ENCODE data around the gene PHKA1.
"Not testable (repeated sequence)": the region's sequence is repeated elsewhere in the genome, so short reads cannot be mapped to it uniquely, and the experiment has no call there.

PHKA1 gene

DNA sequence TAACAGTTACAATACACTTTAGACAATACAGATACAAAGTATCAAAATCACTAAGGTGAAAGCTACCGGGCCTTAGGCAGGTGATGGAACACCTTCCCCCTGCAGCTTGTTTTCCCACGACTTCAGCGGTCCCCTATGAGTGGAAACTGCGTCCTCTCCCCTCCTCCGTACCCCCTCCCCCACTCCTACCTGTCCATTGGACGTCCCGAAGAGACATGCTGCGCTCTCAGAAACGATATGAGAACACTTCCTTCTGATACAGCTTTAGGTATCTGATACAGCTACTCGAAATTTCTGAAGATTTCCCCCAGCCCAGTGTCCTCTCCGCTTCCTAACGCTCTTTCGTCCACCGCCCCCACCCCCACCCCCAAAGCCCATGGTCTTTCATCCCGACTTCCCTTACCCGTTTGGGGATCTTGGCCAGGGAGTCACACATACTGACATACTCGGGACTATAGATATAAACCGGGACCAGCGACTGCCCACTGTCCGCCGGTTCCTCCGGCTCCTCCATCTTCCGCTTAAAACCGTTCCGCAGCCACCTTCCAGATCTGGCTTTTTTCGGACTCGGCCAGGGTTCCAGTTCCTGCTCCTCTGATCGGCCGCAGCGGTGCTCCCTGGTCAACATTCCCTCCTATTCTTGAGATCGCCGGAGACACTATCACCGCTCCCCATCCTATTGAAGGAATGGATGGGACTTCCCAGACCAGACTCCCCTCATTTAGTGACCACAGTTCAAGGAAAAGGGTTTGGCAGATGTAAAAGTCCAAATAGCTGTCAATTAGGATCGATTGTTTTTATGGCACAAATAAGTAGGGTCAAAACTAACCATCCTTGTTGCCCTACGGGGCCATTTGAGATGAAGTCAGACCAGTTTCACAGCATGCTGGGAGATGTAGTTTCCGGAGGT is 141.6 kb downstream of the PHKA1 start, which contains the start of gene HDAC8:
HDAC8 (minus strand) TSS at position 596 of the 910 bp plus-strand sequence; CDS start at position 514, 82 bp downstream.
- DNase-seq (ENCODE audit: low read depth in 3 of 3) = peak in 1 of 3 donors; percentile 16

DNA sequence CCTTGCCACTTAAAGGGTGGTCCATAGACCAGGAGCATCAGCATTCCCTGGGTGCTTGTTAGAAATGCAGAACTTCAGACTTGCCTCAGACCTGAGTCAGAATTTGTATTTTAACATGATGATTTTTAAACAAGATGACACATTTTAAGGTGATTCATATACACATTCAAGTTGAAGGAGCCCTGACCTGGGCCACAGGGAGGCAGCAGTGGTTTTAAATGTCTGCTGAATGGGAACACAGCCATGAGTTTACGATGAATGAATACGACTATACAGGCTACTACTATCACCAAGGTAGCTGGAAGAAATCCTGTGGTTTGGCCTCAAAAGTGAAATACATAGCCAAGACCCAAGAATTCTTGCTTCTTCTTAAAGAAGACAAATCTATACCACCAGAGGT is 144.3 kb downstream of the PHKA1 start:
- DNase-seq (ENCODE audit: low read depth in 3 of 3) = no peak

DNA sequence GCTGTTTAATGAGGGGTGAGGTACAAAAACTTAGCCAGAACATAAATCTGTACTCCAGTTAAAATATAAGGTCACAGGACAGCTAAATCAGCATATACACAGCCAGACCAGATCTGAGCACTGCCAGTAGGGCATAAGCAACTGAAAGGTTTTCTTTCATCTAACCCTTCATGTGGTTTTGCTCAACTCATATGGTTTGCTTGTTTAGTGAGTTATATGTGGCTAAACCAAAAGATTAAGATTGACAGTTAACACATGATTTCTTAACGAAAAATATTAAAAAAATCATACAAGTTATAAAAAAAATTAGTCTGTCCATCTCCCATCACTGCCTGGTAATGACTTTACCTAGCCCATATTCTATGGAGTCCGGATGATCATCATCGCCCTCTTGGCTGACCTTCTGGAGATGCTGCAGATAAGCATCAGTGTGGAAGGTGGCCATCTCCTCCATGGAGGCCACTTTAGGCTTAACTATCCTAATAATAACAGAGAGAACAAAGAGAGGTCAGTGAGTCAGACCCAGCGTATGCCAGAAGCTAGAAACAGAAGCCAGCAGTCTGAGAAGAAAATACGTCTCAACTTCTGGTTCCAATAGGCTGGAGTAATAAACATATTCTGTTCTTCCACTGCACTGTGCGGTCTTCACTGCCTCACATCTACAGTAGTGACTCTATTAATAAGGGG is 145.6 kb downstream of the PHKA1 start:
- no peak for DNase-seq (ENCODE audit: low read depth in 3 of 3)

GRCh38 chrX:72566448-72566847 is 147.7 kb downstream of the PHKA1 start:
- no peak for DNase-seq (ENCODE audit: low read depth in 3 of 3)

DNA sequence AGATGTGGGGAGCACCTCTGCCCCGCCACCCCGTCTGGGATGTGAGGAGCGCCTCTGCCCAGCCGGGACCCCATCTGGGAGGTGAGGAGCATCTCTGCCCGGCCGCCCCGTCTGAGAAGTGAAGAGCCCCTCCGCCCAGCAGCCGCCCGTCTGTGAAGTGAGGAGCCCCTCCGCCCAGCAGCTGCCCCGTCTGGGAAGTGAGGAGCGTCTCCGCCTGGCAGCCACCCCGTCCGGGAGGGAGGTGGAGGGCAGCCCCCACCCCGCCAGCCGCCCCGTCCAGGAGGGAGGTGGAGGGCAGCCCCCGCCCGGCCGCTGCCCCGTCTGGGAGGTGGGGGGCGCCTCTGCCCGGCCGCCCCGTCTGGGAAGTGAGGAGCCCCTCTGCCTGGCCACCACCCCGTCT is 154.5 kb downstream of the PHKA1 start:
- DNase-seq (ENCODE audit: low read depth in 3 of 3) = not testable (repeated sequence)

DNA sequence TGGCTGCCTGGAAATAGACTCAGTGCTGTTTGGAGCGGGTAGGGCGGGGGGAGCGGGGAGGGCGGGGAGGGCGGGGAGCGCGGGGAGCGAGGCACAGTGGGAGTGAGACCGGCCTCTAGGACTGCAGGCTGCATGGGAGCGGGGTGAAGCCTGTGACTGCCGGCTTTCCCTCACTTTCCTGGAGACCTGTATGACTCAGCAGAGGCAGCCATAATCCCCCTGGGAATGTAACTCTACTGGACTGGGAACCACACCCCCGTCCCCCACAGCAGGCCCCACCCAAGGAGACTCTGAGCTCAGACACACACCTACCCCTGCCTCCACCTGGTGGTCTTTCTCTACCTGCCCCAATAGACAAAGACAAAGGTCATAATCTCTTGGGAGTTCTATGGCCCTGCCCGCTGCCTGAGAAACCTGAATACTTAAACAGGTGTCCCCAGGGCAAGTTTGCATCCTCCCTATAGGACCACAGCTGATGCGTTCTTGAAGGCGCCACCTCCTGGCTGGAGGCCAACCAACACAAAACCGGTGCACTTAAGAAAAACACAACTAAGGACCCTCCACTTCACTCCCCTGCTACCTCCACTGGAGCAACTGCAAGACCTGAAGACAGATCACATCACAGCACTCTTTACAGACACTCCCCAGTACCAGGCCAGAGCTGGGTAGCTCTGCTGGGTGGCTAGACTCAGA is 159.5 kb downstream of the PHKA1 start:
- no peak for DNase-seq (ENCODE audit: low read depth in 3 of 3)

- DNase-seq (ENCODE audit: low read depth in 3 of 3) = not testable (repeated sequence)
These were observed 161.7 kb downstream of the PHKA1 start for GRCh38 chrX:72552443-72552842.

DNA sequence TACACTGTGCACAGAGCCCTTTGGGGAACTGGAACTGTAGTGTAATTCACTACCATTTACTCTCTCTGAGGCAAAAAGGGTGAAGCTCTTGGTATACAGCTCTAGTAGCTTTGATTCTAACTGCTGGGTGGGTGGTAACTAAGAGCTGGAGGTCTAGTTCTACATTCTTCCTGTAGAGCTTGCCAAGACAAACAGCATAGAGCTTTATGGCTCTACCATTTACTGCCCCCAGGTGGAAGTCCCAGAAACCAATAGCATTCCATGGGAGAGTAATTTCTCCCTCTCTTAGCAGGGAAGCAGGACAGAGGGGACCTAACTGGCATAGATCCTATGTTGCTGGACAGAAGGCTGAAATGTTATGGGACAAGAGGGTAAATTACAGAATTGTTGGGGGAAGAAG is 168.1 kb downstream of the PHKA1 start:
- DNase-seq (ENCODE audit: low read depth in 3 of 3) = no peak

- no peak for DNase-seq (ENCODE audit: low read depth in 3 of 3)
These were observed 173.8 kb downstream of the PHKA1 start for GRCh38 chrX:72540318-72540717.

GRCh38 chrX:72539822-72540221 is 174.3 kb downstream of the PHKA1 start:
- DNase-seq (ENCODE audit: low read depth in 3 of 3) = no peak

DNA sequence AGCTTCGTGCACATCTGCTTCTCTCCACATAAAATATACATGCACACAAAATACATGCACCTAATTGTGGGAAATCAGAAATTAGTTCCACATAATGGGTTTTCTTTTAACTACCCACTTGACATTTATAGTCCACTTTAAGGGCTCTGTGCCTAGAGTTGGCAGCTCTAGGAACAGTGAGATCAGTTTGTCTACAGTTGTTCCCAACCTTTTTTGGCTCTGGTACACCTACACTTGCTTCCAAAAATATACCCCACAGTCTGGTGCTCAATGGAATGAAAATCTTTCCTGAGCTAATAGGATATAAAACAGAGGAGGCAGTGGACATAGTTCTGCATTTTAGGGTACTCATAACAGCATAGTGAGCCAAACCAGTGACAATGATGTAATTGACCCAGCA is 177.6 kb downstream of the PHKA1 start:
- DNase-seq (ENCODE audit: low read depth in 3 of 3) = no peak

- DNase-seq (ENCODE audit: low read depth in 3 of 3) = no peak
These were observed 181.7 kb downstream of the PHKA1 start for GRCh38 chrX:72532366-72532765.
